ENCODE results near the gene RASD1. TPM values are rescaled to one million over a fixed set of nuclear protein-coding genes. Genes with fewer than 3 reads are reported as not detected.
A peak's percentile ranks its signal among the peaks of the same experiment; 100 is the strongest.

Gene RASD1
- total and polyA plus RNA-seq, 11 donors: 1.5 to 79.2 (median 17.5) TPM

DNA sequence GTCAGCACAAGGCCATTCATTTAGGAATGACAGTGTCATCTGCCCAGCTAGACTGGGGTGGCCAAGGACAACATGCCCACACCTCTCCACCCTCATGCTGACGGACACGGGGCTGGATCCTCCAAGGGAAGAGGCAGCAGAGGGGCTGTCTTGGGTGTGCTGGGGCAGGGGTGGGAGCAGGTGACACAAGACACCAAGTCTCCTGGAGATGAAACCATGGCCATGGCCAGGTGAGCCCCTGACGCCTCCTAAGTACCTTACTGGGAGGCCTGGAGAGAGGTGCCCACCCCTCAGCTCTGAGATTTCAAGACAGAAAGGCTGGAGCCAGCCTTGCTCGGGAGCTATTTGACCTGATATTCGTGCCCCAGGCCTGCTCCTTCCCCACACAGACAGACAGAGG lies 9.0 kb upstream of the RASD1 start:
- intact Hi-C loops (cut with DNase I): no loop called here
- H3K36me3 ChIP-seq: no peaks in the 10 kb centered on the region
- no peak overlapping the region for H3K27ac ChIP-seq
- no peak overlapping the region for H3K4me3 ChIP-seq
- no peak for TF ChIP-seq POLR2A (IDR thresholded peaks at IDR 0.05)
- TF ChIP-seq, protein P1, sequence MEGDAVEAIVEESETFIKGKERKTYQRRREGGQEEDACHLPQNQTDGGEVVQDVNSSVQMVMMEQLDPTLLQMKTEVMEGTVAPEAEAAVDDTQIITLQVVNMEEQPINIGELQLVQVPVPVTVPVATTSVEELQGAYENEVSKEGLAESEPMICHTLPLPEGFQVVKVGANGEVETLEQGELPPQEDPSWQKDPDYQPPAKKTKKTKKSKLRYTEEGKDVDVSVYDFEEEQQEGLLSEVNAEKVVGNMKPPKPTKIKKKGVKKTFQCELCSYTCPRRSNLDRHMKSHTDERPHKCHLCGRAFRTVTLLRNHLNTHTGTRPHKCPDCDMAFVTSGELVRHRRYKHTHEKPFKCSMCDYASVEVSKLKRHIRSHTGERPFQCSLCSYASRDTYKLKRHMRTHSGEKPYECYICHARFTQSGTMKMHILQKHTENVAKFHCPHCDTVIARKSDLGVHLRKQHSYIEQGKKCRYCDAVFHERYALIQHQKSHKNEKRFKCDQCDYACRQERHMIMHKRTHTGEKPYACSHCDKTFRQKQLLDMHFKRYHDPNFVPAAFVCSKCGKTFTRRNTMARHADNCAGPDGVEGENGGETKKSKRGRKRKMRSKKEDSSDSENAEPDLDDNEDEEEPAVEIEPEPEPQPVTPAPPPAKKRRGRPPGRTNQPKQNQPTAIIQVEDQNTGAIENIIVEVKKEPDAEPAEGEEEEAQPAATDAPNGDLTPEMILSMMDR (IDR thresholded peaks at IDR 0.05): no peak
- H3K4me1 ChIP-seq: peaks cover 0 to 28% (median 10%) of the 10 kb centered on the region in 12 donors
- DNase-seq: peak in 1 of 5 donors; percentile 36
- no peaks in the 10 kb centered on the region for H3K9me3 ChIP-seq
- 93 to 98% (median 95%) methylated on average over 5 of the region's 5 CpGs for WGBS, 4 donors
- H3K27me3 ChIP-seq: no peaks in the 10 kb centered on the region
- ATAC-seq: no peak

DNA sequence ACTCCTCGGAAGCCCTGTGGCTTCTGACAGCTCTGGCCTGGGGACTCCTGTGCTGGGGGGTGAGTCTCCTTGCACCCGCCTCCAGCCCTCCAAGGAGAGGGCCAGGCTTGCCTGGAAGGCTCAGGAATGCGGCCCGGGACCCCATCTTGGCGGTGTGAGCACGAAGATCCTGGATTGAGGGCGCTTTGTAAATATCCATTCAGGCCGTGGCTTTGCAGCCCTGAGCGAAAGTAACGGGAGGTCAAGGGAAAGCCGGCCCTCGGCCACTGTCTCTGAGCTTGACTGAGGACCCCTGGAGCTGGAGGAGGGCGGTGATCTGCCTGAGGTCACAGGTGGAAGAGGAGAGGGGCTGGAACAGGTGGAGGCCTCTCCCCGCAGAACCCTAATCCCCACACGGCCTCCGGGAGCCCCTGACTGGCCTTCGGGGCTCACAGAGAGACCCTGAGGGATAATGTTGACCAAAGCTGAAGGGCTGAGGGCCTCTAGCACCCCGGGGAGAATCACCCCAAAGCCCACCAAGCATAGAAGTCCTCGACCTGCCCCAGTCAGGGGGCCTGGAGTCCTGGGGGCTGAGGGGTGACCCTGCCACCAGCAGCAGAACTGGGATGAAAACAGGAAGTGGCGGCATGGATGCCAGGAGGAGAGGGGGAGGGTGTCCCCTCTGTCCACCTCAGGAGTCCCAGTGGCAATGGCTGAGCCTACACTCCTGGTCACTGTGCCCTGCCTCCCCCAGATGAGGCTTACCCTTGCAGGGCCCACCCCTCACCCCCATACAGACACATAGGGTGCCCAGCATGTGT lies 8.3 kb upstream of the RASD1 start:
- Histone ChIP-seq H3K4me1 (peaks cover 0 to 28% (median 10%) of the 10 kb centered on the region in 12 donors), H3K36me3 (no peaks in the 10 kb centered on the region), H3K9me3 (no peaks in the 10 kb centered on the region), H3K27ac (no peak overlapping the region), H3K4me3 (no peak overlapping the region), H3K27me3 (no peaks in the 10 kb centered on the region)
- TF ChIP-seq, protein P1 (IDR thresholded peaks at IDR 0.05): no peak
- TF ChIP-seq POLR2A (IDR thresholded peaks at IDR 0.05): no peak
- intact Hi-C loops (cut with DNase I): no loop called here
- peak in 1 of 5 donors; percentile 33 for DNase-seq
- 83 to 88% (median 85%) methylated on average over 19 to 20 of the region's 20 CpGs for WGBS, 4 donors
- no peak for ATAC-seq

DNA sequence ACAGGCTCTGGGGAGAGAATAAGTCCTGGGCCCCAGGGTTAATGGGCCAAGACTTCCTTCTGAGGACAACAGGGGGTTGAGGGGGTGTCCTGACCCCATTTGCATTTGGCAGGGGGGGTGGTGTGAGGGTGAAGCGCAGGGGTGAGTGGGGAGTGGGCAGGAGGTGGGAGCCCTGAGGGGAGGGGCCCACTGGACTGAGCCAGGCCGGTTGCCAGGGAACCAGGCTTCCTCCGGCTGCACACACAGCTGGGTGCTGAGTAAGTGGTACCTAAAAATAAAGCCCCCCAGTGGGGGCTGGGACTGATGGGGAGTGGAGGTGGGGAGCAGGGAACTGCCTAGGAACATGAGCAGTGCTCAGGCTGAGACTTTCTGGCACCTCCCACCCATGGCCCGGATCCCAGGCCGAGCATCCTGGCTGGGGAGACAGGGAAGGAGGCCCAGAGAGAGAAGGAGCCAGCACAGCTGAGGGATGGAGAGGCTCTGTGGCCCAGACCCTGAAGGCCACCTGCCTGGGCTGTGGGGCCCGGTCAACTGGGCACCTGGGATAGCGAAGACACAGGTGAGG lies 7.5 kb upstream of the RASD1 start:
- DNase-seq: peak in 2 of 5 donors; percentile 43 to 58
- no peak overlapping the region for H3K27ac ChIP-seq
- intact Hi-C loops (cut with DNase I): no loop called here
- H3K36me3 ChIP-seq: no peaks in the 10 kb centered on the region
- no peak for TF ChIP-seq POLR2A (IDR thresholded peaks at IDR 0.05)
- TF ChIP-seq, protein P1 (IDR thresholded peaks at IDR 0.05): no peak
- H3K9me3 ChIP-seq: no peaks in the 10 kb centered on the region
- H3K27me3 ChIP-seq: no peaks in the 10 kb centered on the region
- peaks cover 0 to 28% (median 10%) of the 10 kb centered on the region in 12 donors for H3K4me1 ChIP-seq
- WGBS, 4 donors: 19 to 39% (median 37%) methylated on average over 5 to 7 of the region's 7 CpGs
- ATAC-seq: peak in 1 of 4 donors; percentile 15
- H3K4me3 ChIP-seq: no peak overlapping the region

DNA sequence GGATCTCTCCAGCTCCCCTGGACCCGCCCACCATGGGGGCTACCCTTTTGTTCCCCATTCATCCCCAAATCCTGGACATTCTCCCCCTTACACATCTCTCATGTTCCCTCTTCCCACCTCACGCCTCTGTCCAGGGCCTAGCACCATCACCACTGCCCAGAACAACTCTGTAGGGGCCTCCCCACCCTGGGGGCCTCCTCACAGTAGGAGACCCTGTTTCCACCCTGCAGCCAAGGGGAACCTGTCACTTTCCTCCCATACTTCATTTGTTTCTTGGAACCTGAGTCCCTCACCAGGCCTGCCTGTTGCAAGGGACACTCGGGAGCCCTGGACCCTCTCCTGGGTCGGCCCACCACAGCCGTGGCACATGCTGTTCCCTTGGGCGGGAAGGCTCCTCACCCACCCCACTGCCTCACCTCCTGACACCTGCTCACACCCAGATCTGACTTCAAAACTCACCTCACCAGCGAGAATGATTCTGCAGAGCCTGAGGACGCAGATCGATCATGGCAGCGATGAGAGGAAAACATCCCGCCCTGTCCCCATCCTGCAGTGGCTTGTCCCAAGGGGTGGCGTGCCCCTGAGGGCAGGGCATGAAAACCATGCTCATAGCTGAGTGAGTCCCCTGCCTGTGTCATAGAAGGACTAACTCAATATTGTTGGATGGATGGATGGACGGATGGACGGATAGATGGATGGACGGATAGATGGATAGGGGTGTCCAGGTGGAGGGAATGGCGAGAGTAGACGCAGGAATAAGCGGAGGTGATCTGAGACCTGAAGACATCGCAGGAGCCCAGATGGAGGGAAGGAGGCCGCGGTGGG lies 6.8 kb upstream of the RASD1 start:
- Histone ChIP-seq H3K4me1 (peaks cover 0 to 25% (median 10%) of the 10 kb centered on the region in 12 donors), H3K36me3 (no peaks in the 10 kb centered on the region), H3K4me3 (no peak overlapping the region), H3K27ac (no peak overlapping the region), H3K9me3 (no peaks in the 10 kb centered on the region), H3K27me3 (no peaks in the 10 kb centered on the region)
- ATAC-seq (no peak), DNase-seq (peak in 2 of 5 donors; percentile 22 to 40)
- no peak for TF ChIP-seq POLR2A (IDR thresholded peaks at IDR 0.05)
- TF ChIP-seq, protein P1 (IDR thresholded peaks at IDR 0.05): no peak
- intact Hi-C loops (cut with DNase I): no loop called here
- whole genome bisulfite sequencing, 4 donors: 88 to 92% (median 89%) methylated on average over 21 of the region's 21 CpGs
